Testis (tissue), 3 donors: ENCODE results near the gene STOX2. TPM values are rescaled to one million over a fixed set of nuclear protein-coding genes. Genes with fewer than 3 reads are reported as not detected.

Source experiments
- DNase-seq: peaks from one replicate; pipeline ENCODE4 v3.0.0-alpha.2; 2019
- H3K27ac ChIP-seq, 2 donors: fragments of 200-600 bp; sonication (generic); one replicate each; pipeline ENCODE4 v1.5.1; 2019
- H3K27me3 ChIP-seq: fragments of 200-600 bp; sonication (generic); one replicate; pipeline ENCODE4 v1.5.1; 2019
- H3K36me3 ChIP-seq: fragments of 200-600 bp; sonication (generic); one replicate; pipeline ENCODE4 v1.5.1; 2017; ENCODE audit warnings: low read depth; ENCODE audit errors: missing control alignments
- H3K4me1 ChIP-seq: fragments of 200-600 bp; sonication (generic); one replicate; pipeline ENCODE4 v1.5.1; 2019
- H3K4me3 ChIP-seq, 2 donors: fragments of 200-600 bp; sonication (generic); one replicate each; pipeline ENCODE4 v1.5.1; 2017 to 2019
- H3K9me3 ChIP-seq: fragments of 200-600 bp; sonication (generic); one replicate; pipeline ENCODE4 v1.5.1; 2017
- POLR2A ChIP-seq: fragments of 450-650 bp; IDR thresholded peaks from one replicate; pipeline ENCODE4 v1.6.1; 2017; ENCODE audit warnings: antibody characterized with exemption, mild to moderate bottlenecking, moderate library complexity
- WGBS, 2 donors: methylation state at CpG; one replicate each; pipeline ENCODE4 v1.1.5; 2018; 5-methylcytosine and 5-hydroxymethylcytosine counted together
- intact Hi-C: fragments of 100-400 bp; cut with DNase I; formaldehyde crosslinking; loops from one replicate; pipeline ENCODE4 v1.15.1; 2023; ENCODE audit warnings: low total_unique reads
- polyA plus RNA-seq: library from polyadenylated mRNA; stranded (reverse); fragments of 350-450 nt; fragmentation: Illumina TruSeq; extraction: RNeasy Lipid Tissue Mini Kit (QIAGEN cat#74804); gene quantifications from one replicate; pipeline ENCODE4 v1.2.3, GENCODE V29; 2014; ENCODE audit warnings: low read depth, low replicate concordance; ENCODE audit not compliant: insufficient read depth
- total RNA-seq, 2 donors: library from RNA; depleted of rRNA; stranded (reverse); fragments of >200 nt; gene quantifications; one replicate each; pipeline ENCODE4 v1.2.3, GENCODE V29; 2016
- TF ChIP-seq, protein P1 (sequence below), 3 experiments: fragments of 450-650 bp in 2 of 3; fragments of 200-600 bp in 1 of 3; sonication (generic) in 1 of 3; IDR thresholded peaks; one replicate each; pipeline ENCODE4 v1.5.1; 2016 to 2019; ENCODE audit warnings: antibody characterized with exemption in 3 of 3, mild to moderate bottlenecking in 2 of 3, moderate library complexity in 1 of 3

STOX2 gene
- total and polyA plus RNA-seq, 3 donors from 2014 or later: 5.8 to 17.7 (median 15.2) TPM

DNA sequence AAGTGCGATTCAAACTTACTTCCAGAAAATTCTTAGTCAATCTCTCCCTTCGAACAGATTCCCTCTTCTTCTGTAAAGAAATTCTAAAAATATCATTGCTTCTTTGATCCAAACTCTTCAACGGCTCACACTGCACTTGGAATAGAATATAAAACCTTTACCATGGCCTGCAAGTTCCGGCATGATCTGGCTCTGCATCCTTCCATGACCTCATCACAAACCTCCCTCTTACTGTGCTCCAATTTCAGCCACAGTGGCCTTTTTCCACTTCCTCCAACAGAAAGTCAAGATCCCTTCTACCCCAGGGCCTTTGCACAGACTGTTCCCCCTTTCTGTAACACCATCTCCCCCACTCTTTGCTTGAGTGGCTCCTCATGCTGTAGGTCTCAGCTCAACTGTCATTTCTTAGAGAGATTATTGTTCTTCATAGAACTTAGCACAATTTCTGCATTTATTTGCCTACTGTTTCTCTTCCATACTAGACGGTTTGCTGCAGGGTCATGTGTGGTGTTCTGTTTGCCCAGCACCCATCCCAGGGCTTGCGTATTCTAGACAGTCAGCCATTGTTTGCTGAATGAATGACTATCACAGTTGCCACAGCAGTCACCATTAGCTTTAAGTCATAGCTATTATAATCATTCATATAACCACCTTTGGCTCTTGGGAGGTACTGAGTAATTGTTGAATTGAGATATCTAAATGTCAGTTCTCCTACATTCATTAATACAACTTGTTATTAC, 1.9 kb upstream of the STOX2 start:
- Histone ChIP-seq H3K9me3 (no peaks in the 10 kb centered on the region), H3K4me3 (no peak overlapping the region), H3K36me3 (no peaks in the 10 kb centered on the region), H3K27ac (no peak overlapping the region), H3K27me3 (no peaks in the 10 kb centered on the region), H3K4me1 (peaks cover 4% of the 10 kb centered on the region)
- TF ChIP-seq, protein P1, sequence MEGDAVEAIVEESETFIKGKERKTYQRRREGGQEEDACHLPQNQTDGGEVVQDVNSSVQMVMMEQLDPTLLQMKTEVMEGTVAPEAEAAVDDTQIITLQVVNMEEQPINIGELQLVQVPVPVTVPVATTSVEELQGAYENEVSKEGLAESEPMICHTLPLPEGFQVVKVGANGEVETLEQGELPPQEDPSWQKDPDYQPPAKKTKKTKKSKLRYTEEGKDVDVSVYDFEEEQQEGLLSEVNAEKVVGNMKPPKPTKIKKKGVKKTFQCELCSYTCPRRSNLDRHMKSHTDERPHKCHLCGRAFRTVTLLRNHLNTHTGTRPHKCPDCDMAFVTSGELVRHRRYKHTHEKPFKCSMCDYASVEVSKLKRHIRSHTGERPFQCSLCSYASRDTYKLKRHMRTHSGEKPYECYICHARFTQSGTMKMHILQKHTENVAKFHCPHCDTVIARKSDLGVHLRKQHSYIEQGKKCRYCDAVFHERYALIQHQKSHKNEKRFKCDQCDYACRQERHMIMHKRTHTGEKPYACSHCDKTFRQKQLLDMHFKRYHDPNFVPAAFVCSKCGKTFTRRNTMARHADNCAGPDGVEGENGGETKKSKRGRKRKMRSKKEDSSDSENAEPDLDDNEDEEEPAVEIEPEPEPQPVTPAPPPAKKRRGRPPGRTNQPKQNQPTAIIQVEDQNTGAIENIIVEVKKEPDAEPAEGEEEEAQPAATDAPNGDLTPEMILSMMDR (IDR thresholded peaks at IDR 0.05): no peak
- no peak for TF ChIP-seq POLR2A
- intact Hi-C loops: no loop called here
- no peak for DNase-seq
- 83 to 90% methylated on average over 6 of the region's 6 CpGs for WGBS, 2 donors

DNA sequence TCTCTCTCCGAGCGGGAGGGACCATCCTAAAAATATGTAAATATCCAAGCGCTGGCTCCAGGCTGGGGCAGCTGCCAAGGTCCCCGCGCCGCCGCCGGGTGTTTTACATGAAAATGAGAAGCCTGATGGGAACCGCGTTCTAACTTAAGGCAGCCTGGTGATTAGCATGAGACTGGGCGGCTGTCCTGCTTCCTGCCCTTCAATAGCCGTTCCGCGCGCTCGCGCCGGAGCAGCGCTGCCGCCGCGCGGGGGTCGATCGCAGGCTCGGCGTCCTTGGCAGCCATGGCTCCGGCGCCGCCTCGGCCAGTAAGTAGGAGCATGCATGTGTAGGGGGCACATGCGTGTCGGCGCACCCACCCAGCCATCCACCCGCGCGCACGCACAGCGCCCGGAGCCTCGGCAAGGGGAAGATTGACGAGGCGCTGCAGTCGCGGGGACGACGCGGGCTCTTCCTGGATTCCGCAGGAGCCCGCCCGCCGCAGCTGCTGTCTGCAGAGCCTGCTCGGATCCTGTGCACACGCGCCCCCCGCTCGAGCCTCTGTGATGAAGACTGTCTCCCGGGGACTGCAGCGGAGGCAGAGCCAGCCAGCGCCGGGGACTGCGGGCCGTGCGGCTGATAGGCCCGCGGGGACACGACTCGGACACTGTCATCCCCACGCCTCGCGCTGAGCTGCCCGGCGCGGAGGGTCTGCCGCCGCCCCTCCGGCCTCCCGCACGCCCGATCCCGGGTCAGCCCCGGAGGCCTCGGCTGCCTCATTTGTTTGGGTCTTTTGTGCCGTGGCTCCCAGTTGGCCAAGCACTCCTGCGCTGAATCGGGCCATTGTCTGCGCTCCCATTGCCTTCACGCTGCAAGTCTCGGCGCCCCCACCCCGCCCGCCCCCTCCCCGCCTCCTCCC, 734 bp downstream of the STOX2 start:
- TF ChIP-seq, protein P1 (IDR thresholded peaks at IDR 0.05): no peak
- no peak for TF ChIP-seq POLR2A
- intact Hi-C loops: no loop called here
- peak; percentile 54 for DNase-seq
- Histone ChIP-seq H3K36me3 (no peaks in the 10 kb centered on the region), H3K27me3 (no peaks in the 10 kb centered on the region), H3K4me1 (peaks cover 4% of the 10 kb centered on the region), H3K27ac (peak overlapping the region; percentile 48 to 67), H3K9me3 (no peaks in the 10 kb centered on the region), H3K4me3 (peak overlapping the region; percentile 67 to 74)
- 1% methylated on average over 73 of the region's 93 CpGs; no CpG with 5 or more reads in 1 of the 2 donors for whole genome bisulfite sequencing, 2 donors

DNA sequence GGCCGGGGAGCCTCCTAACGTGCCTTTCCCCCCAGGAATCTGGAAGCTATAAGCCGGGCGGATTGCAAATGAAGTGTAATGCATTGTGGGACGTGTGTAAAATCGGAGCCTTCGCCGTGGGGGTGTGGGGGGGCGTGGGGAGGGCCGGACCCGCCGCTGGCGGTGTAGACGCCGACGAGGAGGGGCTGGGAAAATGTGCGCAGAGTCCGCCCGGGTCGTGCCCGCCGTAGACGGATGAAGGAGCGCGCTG, 1.3 kb downstream of the STOX2 start:
- no peak for TF ChIP-seq POLR2A
- TF ChIP-seq, protein P1 (IDR thresholded peaks at IDR 0.05): no peak
- Histone ChIP-seq H3K9me3 (no peaks in the 10 kb centered on the region), H3K4me1 (peaks cover 4% of the 10 kb centered on the region), H3K27me3 (no peaks in the 10 kb centered on the region), H3K36me3 (no peaks in the 10 kb centered on the region), H3K4me3 (peak overlapping the region; percentile 67 to 74), H3K27ac (no peak overlapping the region)
- intact Hi-C loops: no loop called here
- 1% methylated on average over 20 of the region's 25 CpGs; no CpG with 5 or more reads in 1 of the 2 donors for WGBS, 2 donors
- DNase-seq: no peak

DNA sequence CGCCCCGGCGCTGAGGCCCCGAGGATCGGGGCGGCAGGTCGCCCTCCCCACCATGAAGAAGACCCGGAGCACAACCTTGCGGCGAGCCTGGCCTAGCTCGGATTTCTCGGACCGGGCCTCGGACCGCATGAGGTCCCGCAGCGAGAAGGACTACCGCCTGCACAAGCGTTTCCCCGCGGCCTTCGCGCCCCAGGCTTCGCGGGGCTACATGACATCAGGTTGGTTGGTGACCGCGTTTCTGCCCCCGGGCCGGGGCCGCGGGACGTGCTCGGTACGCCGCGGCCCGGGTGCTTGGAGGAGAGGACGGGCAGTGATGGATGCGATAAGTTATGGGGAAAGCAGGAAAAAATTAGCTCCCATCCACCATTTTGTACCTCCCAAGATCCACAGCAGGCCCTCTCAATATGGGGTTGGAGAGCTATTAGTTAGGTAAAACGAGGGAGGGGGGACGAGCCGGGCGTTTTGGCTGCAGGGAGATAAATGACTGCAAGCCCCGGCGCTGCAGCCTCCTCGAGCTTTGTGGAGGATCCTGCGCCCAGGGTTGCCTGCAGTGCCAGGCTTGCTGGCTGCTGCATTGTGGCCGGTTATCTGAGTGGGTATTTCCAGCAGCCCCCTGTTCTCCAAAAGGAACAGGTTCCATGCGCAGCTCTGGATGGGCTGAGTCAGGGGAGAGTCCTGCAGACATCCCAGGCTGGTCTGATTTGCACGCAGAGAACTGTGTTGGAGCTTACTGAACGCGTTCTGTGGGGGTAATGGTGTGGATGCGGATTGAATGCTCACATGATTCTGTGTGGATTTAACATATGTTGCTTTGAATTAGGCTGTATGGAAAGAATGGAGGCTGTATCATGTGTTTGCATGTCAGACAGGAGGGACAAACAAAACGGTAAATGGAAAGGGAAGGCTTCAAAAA, 1.9 kb downstream of the STOX2 start:
- Histone ChIP-seq H3K4me1 (peaks cover 4% of the 10 kb centered on the region), H3K4me3 (peak overlapping the region; percentile 67 to 74), H3K36me3 (no peaks in the 10 kb centered on the region), H3K9me3 (no peaks in the 10 kb centered on the region), H3K27me3 (no peaks in the 10 kb centered on the region), H3K27ac (peak overlapping the region in 1 of 2 donors; percentile 11)
- TF ChIP-seq, protein P1 (IDR thresholded peaks at IDR 0.05): no peak
- no peak for TF ChIP-seq POLR2A
- intact Hi-C loops: no loop called here
- 13 to 20% methylated on average over 14 to 50 of the region's 54 CpGs for WGBS, 2 donors
- peak; percentile 19 for DNase-seq
